Esophagus mucosa (tissue), 1 donor: ENCODE data around the gene RTF2. TPM values are rescaled to one million over a fixed set of nuclear protein-coding genes. Genes with fewer than 3 reads are reported as not detected.
"Not testable (repeated sequence)": the region's sequence is repeated elsewhere in the genome, so short reads cannot be mapped to it uniquely, and the experiment has no call there.

Source experiments
- ATAC-seq: fragments of 200-7000 bp; cut with Tn5 transposase; one replicate; pipeline ENCODE4 v1.9.1; 2020
- total RNA-seq: library from RNA; stranded (reverse); gene quantifications from one replicate; pipeline ENCODE4 v1.2.4, GENCODE V29; 2023
- donor health status: DM: yes; HTN: yes; CAD: no.

RTF2 gene
- total RNA-seq, 1 donor from 2014 or later: 51.0 TPM

DNA sequence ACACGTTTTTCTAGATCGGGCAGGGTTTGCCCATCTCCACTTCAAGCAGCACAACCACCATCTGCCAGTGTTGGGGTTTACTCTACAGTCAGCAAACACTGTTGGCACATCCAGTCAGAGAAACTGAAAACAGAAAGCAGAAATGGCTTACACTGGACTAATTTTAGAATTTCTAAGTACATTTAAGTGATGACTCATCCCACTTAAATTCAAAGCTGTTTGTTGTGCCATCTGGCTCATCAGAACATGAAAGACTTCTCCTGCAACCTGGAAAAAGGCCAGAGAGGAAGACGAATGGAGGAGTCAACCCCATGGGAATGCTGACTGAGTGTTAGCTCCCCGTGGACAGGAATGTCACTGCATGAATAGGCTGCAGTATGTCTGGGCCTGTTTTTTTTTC lies 86.4 kb downstream of the RTF2 start:
- peak; percentile 90 for ATAC-seq

DNA sequence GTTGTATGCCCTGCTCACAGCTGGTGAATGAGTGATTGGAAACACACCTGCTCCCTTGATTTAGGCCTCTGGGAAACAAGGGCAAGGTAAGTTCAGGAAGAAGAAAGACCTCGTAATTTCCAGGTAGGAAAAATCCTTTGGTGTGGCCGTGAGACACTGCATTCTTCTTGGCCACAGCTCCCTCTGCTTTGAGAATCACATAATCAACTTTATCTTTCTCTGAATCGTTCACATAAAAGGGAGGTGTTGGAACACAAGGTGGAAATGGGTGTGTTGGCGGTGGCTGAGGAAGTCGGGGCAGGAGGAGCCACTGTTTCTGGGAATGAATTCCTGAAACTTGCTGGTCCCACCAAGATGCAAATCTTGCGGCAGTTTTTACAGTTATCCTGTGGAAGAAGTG lies 90.5 kb downstream of the RTF2 start:
- ATAC-seq: no peak

DNA sequence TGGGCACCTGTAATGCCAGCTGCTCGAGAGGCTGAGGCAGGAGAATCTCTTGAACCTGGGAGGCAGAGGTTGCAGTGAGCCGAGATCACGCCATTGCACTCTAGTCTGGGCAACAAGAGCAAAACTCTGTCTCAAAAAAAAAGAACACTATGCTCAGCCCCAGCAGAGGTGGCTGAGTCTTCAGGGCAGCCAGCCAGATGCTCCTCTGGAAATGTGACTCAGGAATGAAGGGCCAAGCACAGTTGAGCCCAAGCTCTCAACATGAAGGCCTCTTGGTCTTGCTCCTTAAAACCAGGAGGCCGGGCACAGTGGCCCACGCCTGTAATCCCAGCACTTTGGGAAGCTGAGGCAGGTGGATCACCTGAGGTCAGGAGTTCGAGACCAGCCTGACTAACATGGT lies 96.1 kb downstream of the RTF2 start:
- not testable (repeated sequence) for ATAC-seq

- ATAC-seq: no peak
These were observed 97.1 kb downstream of the RTF2 start for GRCh38 chr20:56565511-56565910.

DNA sequence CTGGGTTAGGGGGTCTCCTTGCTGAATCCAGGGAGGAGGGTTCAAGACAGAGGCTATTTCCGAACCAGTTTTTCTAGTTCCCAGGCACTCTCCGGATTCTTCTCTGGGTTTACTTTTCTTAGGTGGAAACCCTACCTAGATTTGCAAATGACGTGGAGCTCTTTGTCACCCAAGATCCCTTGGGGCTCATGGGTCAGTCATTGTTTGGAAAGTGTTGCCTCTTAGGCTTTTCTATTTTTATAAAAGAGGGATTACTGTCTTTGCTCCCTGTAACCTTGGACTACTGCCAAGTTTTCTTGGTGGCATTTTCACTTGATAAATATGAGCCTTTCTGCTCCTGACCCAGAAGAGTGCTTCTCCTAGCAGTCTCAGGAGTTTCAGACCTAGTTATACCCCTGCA lies 98.2 kb downstream of the RTF2 start:
- ATAC-seq: peak; percentile 91

Other genes starting within 250 kb of the RTF2 start
- not detected for gene MC3R, start 219.9 kb upstream of the RTF2 start, total RNA-seq
- gene FAM210B, start 109.7 kb upstream of the RTF2 start, total RNA-seq: 24.7 TPM
- 14.5 TPM for gene AURKA, start 76.4 kb upstream of the RTF2 start, total RNA-seq
- 18.5 TPM for gene CSTF1, start 76.0 kb upstream of the RTF2 start, total RNA-seq
- 0.28 TPM for gene CASS4, start 56.4 kb upstream of the RTF2 start, total RNA-seq
- gene FAM209A, start 56.1 kb downstream of the RTF2 start, total RNA-seq: not detected
- gene FAM209B, start 64.6 kb downstream of the RTF2 start, total RNA-seq: 0.44 TPM
- 30.8 TPM for gene TFAP2C, start 160.7 kb downstream of the RTF2 start, total RNA-seq